Esophagus (tissue), 2 donors: ENCODE data around the gene ACAD10. TPM values are rescaled to one million over a fixed set of nuclear protein-coding genes. Genes with fewer than 3 reads are reported as not detected.
A peak's percentile ranks its signal among the peaks of the same experiment; 100 is the strongest.

Experiments
- H3K27ac ChIP-seq, 2 donors: one replicate each; pipeline ENCODE4 v1.5.1; 2013; ENCODE audit warnings: low read depth in 2 of 2, mild to moderate bottlenecking in 2 of 2, inconsistent platforms in 1 of 2, low read length in 1 of 2, moderate library complexity in 1 of 2
- H3K27me3 ChIP-seq, 2 donors: one replicate each; pipeline ENCODE4 v1.6.1; 2013; ENCODE audit warnings: low read length in 2 of 2, control low read depth in 1 of 2, mild to moderate bottlenecking in 1 of 2; ENCODE audit not compliant: insufficient read depth in 2 of 2, control insufficient read depth in 1 of 2
- H3K36me3 ChIP-seq, 2 donors: one replicate each; pipeline ENCODE4 v1.6.1; 2013; ENCODE audit warnings: low read length in 1 of 2; ENCODE audit not compliant: control insufficient read depth in 2 of 2, insufficient read depth in 2 of 2
- H3K4me1 ChIP-seq, 2 donors: one replicate each; pipeline ENCODE4 v1.6.1; 2013; ENCODE audit warnings: low read length in 1 of 2; ENCODE audit not compliant: control insufficient read depth in 2 of 2, insufficient read depth in 2 of 2
- H3K4me3 ChIP-seq, 2 donors: one replicate each; pipeline ENCODE4 v1.5.1; 2013; ENCODE audit warnings: low read length in 2 of 2, mild to moderate bottlenecking in 2 of 2, low read depth in 1 of 2, moderate library complexity in 1 of 2
- H3K9me3 ChIP-seq, 2 donors: one replicate each; pipeline ENCODE4 v1.6.1; 2013; ENCODE audit warnings: mild to moderate bottlenecking in 2 of 2, low read depth in 1 of 2, low read length in 1 of 2, moderate library complexity in 1 of 2; ENCODE audit not compliant: control insufficient read depth in 2 of 2, insufficient read depth in 1 of 2
- WGBS, 2 donors: extraction: QIAGEN DNeasy Blood & Tissue Kit; methylation state at CpG; one replicate each; pipeline ENCODE4 v1.1.7; 2013; 5-methylcytosine and 5-hydroxymethylcytosine counted together
- polyA plus RNA-seq, 2 donors: library from polyadenylated mRNA; stranded (reverse); fragments of 200-250 nt; gene quantifications; one replicate each; pipeline ENCODE4 v1.2.3, GENCODE V29; 2013
- donor health status: healthy with polysubstance abuse.
- donor health status: Bipolar disorder and iron deficiency.

The ACAD10 gene
- polyA plus RNA-seq, 2 donors, result 8.2 to 18.3 TPM

- peaks cover 0 to 5% of the 10 kb centered on the region in 2 donors for H3K4me1 ChIP-seq
- peaks cover 18 to 34% of the 10 kb centered on the region in 2 donors for H3K36me3 ChIP-seq
- no peaks in the 10 kb centered on the region for H3K9me3 ChIP-seq
- H3K4me3 ChIP-seq, result no peak overlapping the region
- H3K27me3 ChIP-seq, result no peaks in the 10 kb centered on the region
- 84 to 87% methylated on average over 3 of the region's 3 CpGs for WGBS, 2 donors
- H3K27ac ChIP-seq, result peak overlapping the region in 1 of 2 donors; percentile 50
Measured at GRCh38 chr12:111792856-111793235, 107.0 kb downstream of the ACAD10 start.

GRCh38 chr12:111798182-111798581, 112.3 kb downstream of the ACAD10 start:
- H3K4me3 ChIP-seq, result no peak overlapping the region
- H3K4me1 ChIP-seq, result no peaks in the 10 kb centered on the region
- peaks cover 16 to 24% of the 10 kb centered on the region in 2 donors for H3K36me3 ChIP-seq
- no peaks in the 10 kb centered on the region for H3K27me3 ChIP-seq
- 78 to 81% methylated on average over 4 of the region's 4 CpGs for WGBS, 2 donors
- H3K27ac ChIP-seq, result no peak overlapping the region
- no peaks in the 10 kb centered on the region for H3K9me3 ChIP-seq

GRCh38 chr12:111799758-111800157, 113.9 kb downstream of the ACAD10 start:
- WGBS, 2 donors, result 94 to 97% methylated on average over 9 of the region's 9 CpGs
- Histone ChIP-seq H3K4me3 (no peak overlapping the region), H3K27ac (no peak overlapping the region), H3K9me3 (no peaks in the 10 kb centered on the region), H3K36me3 (peaks cover 16 to 24% of the 10 kb centered on the region in 2 donors), H3K4me1 (no peaks in the 10 kb centered on the region), H3K27me3 (no peaks in the 10 kb centered on the region)

- H3K4me3 ChIP-seq, result no peak overlapping the region
- WGBS, 2 donors, result 92 to 94% methylated on average over 6 of the region's 6 CpGs
- H3K27me3 ChIP-seq, result no peaks in the 10 kb centered on the region
- no peaks in the 10 kb centered on the region for H3K9me3 ChIP-seq
- no peak overlapping the region for H3K27ac ChIP-seq
- peaks cover 11 to 22% of the 10 kb centered on the region in 2 donors for H3K36me3 ChIP-seq
- H3K4me1 ChIP-seq, result no peaks in the 10 kb centered on the region
Measured at GRCh38 chr12:111803038-111803626, 117.3 kb downstream of the ACAD10 start.

GRCh38 chr12:111803851-111804250, 118.0 kb downstream of the ACAD10 start:
- Histone ChIP-seq H3K4me1 (no peaks in the 10 kb centered on the region), H3K27ac (no peak overlapping the region), H3K9me3 (no peaks in the 10 kb centered on the region), H3K4me3 (no peak overlapping the region), H3K36me3 (peaks cover 11 to 17% of the 10 kb centered on the region in 2 donors), H3K27me3 (no peaks in the 10 kb centered on the region)
- 96 to 97% methylated on average over 8 of the region's 8 CpGs for WGBS, 2 donors

- no peaks in the 10 kb centered on the region for H3K4me1 ChIP-seq
- peaks cover 3 to 8% of the 10 kb centered on the region in 2 donors for H3K36me3 ChIP-seq
- WGBS, 2 donors, result 78 to 79% methylated on average over 4 of the region's 4 CpGs
- H3K9me3 ChIP-seq, result no peaks in the 10 kb centered on the region
- no peak overlapping the region for H3K27ac ChIP-seq
- no peaks in the 10 kb centered on the region for H3K27me3 ChIP-seq
- H3K4me3 ChIP-seq, result no peak overlapping the region
Measured at GRCh38 chr12:111806304-111806703, 120.5 kb downstream of the ACAD10 start.

Other genes with a start within 250 kb of the ACAD10 start
- gene ATXN2, start 86.7 kb upstream of the ACAD10 start, polyA plus RNA-seq, result 10 to 100 TPM; 10.0 to 18.0 TPM
- gene BRAP, start 97 bp upstream of the ACAD10 start, polyA plus RNA-seq, result 1 to 10 TPM; 7.6 to 8.5 TPM
- gene ALDH2, start 80.9 kb downstream of the ACAD10 start, polyA plus RNA-seq, result 100 to 1,000 TPM in 1 of 2 donors, 10 to 100 TPM in 1; 83.9 to 148 TPM
- gene MAPKAPK5, start 156.2 kb downstream of the ACAD10 start, polyA plus RNA-seq, result 10 to 100 TPM; 10.2 to 18.2 TPM